ENCODE results near the gene ANKS3. TPM values are rescaled to one million over a fixed set of nuclear protein-coding genes. Genes with fewer than 3 reads are reported as not detected.

ANKS3 gene
- total and polyA plus RNA-seq, 2 experiments from 2014 or later = 35.2 to 40.3 TPM

DNA sequence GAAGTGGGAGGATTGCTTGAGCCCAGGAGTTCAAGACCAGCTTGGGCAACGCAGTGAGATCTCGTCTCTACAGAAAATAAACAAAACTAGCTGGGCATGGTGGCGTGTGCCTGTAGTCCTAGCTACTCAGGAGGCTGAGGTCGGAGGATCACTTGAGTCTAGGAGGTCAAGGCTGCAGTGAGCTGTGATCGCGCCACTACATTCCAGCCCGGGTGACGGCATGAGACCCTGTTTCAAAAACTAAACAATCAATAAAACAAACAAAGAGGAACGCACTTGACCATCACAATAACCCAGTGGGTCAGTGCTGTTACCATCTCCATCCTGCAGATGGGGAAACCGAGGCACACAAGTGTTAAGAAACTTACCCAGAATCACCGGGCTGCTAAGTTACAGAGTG lies 19.2 kb upstream of the ANKS3 start:
- H3K4me1 ChIP-seq (ENCODE audit: low read depth) = no peaks in the 10 kb centered on the region
- DNase-seq (ENCODE audit: low read depth in 1 of 2, low spot score in 1 of 2) = no peak
- H3K27me3 ChIP-seq = no peaks in the 10 kb centered on the region
- no peak overlapping the region for H3K27ac ChIP-seq
- TF ChIP-seq, protein P1, sequence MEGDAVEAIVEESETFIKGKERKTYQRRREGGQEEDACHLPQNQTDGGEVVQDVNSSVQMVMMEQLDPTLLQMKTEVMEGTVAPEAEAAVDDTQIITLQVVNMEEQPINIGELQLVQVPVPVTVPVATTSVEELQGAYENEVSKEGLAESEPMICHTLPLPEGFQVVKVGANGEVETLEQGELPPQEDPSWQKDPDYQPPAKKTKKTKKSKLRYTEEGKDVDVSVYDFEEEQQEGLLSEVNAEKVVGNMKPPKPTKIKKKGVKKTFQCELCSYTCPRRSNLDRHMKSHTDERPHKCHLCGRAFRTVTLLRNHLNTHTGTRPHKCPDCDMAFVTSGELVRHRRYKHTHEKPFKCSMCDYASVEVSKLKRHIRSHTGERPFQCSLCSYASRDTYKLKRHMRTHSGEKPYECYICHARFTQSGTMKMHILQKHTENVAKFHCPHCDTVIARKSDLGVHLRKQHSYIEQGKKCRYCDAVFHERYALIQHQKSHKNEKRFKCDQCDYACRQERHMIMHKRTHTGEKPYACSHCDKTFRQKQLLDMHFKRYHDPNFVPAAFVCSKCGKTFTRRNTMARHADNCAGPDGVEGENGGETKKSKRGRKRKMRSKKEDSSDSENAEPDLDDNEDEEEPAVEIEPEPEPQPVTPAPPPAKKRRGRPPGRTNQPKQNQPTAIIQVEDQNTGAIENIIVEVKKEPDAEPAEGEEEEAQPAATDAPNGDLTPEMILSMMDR (IDR thresholded peaks at IDR 0.05; ENCODE audit: low read depth, low read length) = no peak
- H3K4me3 ChIP-seq = no peak overlapping the region
- H3K9me3 ChIP-seq (ENCODE audit: low read depth) = no peaks in the 10 kb centered on the region
- H3K36me3 ChIP-seq = peaks cover 24% of the 10 kb centered on the region

DNA sequence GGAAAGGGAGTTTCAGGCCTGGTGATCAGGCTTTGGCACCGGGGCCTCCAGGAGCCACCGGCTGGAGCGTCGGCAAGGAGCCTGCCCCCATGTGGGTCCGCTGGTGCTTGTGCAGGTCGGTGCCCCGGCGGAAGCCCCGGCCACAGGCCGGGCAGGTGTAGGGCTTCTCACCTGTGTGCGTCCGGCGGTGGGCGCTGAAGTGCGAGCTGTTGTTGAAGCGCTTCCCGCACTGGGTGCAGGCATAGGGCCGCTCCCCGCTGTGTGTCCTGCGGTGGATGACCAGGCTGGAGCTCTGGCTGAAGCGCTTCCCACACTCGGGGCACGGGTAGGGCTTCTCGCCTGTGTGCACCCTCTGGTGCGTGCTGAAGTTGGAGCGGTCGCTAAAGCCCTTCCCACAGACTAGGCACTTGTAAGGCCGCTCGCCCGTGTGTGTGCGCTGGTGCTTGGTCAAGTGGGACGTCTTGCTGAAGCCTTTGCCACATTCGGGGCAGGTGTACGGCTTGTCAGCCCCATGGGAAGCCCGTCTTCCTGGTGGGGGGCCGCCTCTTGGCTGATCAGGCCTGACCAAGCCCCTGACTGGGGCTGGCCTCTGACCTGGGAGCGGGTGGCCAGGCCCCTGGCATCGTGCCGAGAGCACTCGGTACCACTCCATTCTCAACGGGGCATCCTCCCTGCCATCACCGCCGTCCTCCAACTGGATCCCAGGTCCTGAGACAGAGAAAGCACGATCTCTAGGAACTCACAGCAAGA lies 18.5 kb upstream of the ANKS3 start:
- H3K4me1 ChIP-seq (ENCODE audit: low read depth) = no peaks in the 10 kb centered on the region
- TF ChIP-seq, protein P1 (IDR thresholded peaks at IDR 0.05; ENCODE audit: low read depth, low read length) = no peak
- H3K4me3 ChIP-seq = no peak overlapping the region
- DNase-seq (ENCODE audit: low read depth in 1 of 2, low spot score in 1 of 2) = no peak
- H3K27me3 ChIP-seq = no peaks in the 10 kb centered on the region
- no peak overlapping the region for H3K27ac ChIP-seq
- no peaks in the 10 kb centered on the region for H3K9me3 ChIP-seq (ENCODE audit: low read depth)
- peaks cover 21% of the 10 kb centered on the region for H3K36me3 ChIP-seq

DNA sequence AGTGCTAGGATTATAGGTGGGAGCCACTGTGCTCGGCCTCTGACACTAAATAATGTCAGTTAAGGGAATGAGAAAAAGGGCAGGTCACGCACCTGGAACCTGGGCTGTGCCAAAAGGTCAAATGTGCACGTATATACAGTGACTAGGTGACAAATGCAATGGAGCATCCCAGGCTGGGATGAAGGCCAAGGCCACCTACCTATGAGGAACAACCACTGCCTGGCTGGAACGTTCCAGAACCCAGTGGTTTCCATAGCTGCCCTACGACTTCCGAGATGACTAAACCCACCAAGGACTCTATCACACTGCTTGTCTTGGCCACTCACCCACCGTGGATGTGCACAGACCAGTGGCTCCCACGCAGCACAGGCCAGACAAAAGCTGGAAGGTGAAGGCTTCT lies 16.8 kb upstream of the ANKS3 start:
- no peak overlapping the region for H3K4me3 ChIP-seq
- no peaks in the 10 kb centered on the region for H3K27me3 ChIP-seq
- no peak for DNase-seq (ENCODE audit: low read depth in 1 of 2, low spot score in 1 of 2)
- H3K4me1 ChIP-seq (ENCODE audit: low read depth) = no peaks in the 10 kb centered on the region
- TF ChIP-seq, protein P1 (IDR thresholded peaks at IDR 0.05; ENCODE audit: low read depth, low read length) = no peak
- H3K36me3 ChIP-seq = peaks cover 20% of the 10 kb centered on the region
- no peak overlapping the region for H3K27ac ChIP-seq
- H3K9me3 ChIP-seq (ENCODE audit: low read depth) = no peaks in the 10 kb centered on the region

DNA sequence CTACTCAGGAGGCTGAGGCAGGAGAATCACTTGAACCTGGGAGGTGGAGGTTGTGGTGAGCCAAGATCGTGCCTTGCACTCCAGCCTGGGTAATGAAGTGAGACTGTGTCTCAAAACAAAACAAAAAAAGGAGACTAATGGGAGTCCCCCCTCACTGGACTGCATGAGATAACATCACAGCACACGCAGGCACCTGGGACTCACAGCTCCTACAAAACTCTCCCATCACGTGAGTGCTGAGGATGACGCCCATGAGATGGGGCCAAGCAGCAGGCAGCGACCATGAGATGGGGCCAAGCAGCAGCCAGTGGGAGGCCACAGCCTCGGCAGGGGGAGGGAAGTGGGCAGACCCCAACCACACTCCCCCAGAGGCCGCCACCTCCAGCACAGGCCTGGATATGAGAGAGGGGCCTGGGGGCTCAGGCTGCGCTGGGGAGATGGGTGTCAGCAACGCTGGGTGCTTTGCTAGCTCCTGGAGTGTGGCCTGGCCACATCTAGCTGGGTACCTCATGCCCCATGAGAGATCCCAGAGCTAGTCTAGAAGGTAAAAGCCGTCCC lies 15.7 kb upstream of the ANKS3 start:
- H3K4me3 ChIP-seq = no peak overlapping the region
- H3K27ac ChIP-seq = no peak overlapping the region
- H3K9me3 ChIP-seq (ENCODE audit: low read depth) = no peaks in the 10 kb centered on the region
- H3K36me3 ChIP-seq = peaks cover 15% of the 10 kb centered on the region
- TF ChIP-seq, protein P1 (IDR thresholded peaks at IDR 0.05; ENCODE audit: low read depth, low read length) = no peak
- no peaks in the 10 kb centered on the region for H3K27me3 ChIP-seq
- no peak for DNase-seq (ENCODE audit: low read depth in 1 of 2, low spot score in 1 of 2)
- no peaks in the 10 kb centered on the region for H3K4me1 ChIP-seq (ENCODE audit: low read depth)

DNA sequence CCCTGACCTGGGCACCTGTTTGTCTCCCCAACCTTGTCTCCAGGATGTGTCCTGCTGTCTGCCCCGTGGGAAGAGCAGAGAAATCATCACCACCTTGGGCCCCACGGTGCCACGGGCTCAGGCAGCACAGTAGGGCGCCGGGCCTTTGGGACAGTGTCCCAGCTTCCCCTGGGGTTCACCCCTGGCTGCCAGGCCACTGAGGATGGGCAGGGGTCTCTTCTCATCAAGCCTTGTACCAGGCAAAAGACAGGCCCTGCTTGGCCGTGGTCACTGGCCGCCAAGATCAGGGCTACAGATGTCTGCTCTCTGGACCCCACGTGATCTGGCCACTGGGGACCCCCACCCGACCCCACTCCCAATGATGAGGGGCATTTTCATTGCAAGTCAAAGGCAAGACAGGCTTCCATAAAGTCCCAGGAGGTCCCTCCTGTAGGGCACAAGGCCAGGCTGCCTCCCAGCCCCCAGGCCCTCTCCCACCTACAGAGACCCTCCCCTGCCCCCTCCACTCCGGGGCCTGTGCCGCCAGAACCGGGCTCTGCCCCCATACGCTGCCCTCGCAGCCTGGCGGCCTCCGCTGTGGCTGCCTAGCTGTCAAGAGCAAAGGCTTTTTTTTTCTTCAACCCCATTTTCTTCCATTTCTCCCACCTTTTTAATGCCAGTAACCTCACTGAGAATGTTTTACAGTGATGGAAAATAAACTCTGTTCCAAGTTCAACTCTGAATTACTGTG lies 14.8 kb upstream of the ANKS3 start:
- no peaks in the 10 kb centered on the region for H3K9me3 ChIP-seq (ENCODE audit: low read depth)
- peaks cover 15% of the 10 kb centered on the region for H3K36me3 ChIP-seq
- no peak overlapping the region for H3K27ac ChIP-seq
- no peaks in the 10 kb centered on the region for H3K4me1 ChIP-seq (ENCODE audit: low read depth)
- TF ChIP-seq, protein P1 (IDR thresholded peaks at IDR 0.05; ENCODE audit: low read depth, low read length) = no peak
- H3K27me3 ChIP-seq = no peaks in the 10 kb centered on the region
- H3K4me3 ChIP-seq = no peak overlapping the region
- DNase-seq (ENCODE audit: low read depth in 1 of 2, low spot score in 1 of 2) = no peak

All from cardiac muscle cell (in vitro differentiated cells and primary cell).